IMR-90 (cell line): ENCODE results near the gene GNL3. TPM values are rescaled to one million over a fixed set of nuclear protein-coding genes. Genes with fewer than 3 reads are reported as not detected.

Experiments
- ATAC-seq: fragments of 200-7000 bp; cut with Tn5 transposase; 2 replicates; pipeline ENCODE4 v1.9.1; 2020; ENCODE audit warnings: low read depth, mild to moderate bottlenecking, moderate library complexity
- BruUV-seq: library from RNA; stranded (reverse); fragments of 400-500 nt; replicated peaks from 2 replicates; lab custom pipeline; 2021; lab: Mats Ljungman, UMichigan
- CTCF ChIA-PET: fragments of 300-600 bp; formaldehyde crosslinking; extraction: SDS; loops from one replicate; lab custom pipeline; 2021; ENCODE audit warnings: antibody characterized with exemption; lab: Yijun Ruan, JAX
- POLR2A ChIA-PET: fragments of 300-600 bp; sonication (Branson Sonifier 250); formaldehyde crosslinking; loops from one replicate; lab custom pipeline; 2022; ENCODE audit warnings: antibody characterized with exemption; ENCODE audit not compliant: unreplicated experiment; lab: Charles Lee
- DNase-seq: peaks from one replicate; pipeline ENCODE4 v3.0.0; 2013
- H2AFZ ChIP-seq: replicated peaks from 2 replicates; pipeline ENCODE3; 2013; ENCODE audit warnings: low read length, mild to moderate bottlenecking; ENCODE audit not compliant: poor library complexity
- H2AK5ac ChIP-seq: 2 replicates; pipeline ENCODE4 v1.6.1; 2013; ENCODE audit warnings: low read depth, low read length, inconsistent platforms
- H2AK9ac ChIP-seq: replicated peaks from 2 replicates; pipeline ENCODE3; 2013; ENCODE audit warnings: mild to moderate bottlenecking, low read depth, low read length, moderate library complexity; ENCODE audit not compliant: poor library complexity
- H2BK120ac ChIP-seq: 2 replicates; pipeline ENCODE4 v1.6.1; 2013; ENCODE audit warnings: low read depth, low read length, inconsistent platforms
- H2BK15ac ChIP-seq: 3 replicates; pipeline ENCODE4 v1.6.1; 2013; ENCODE audit warnings: low read depth, low read length, inconsistent platforms
- H2BK20ac ChIP-seq: 2 replicates; pipeline ENCODE4 v1.6.1; 2013; ENCODE audit warnings: low read depth, mild to moderate bottlenecking, inconsistent platforms, low read length, moderate library complexity
- H2BK5ac ChIP-seq: 2 replicates; pipeline ENCODE4 v1.6.1; 2013; ENCODE audit warnings: mild to moderate bottlenecking, low read depth, low read length, inconsistent platforms; ENCODE audit not compliant: poor library complexity, severe bottlenecking
- H3K14ac ChIP-seq: replicated peaks from 2 replicates; pipeline ENCODE4 v1.6.1; 2013; ENCODE audit warnings: low read depth, low read length, inconsistent platforms
- H3K18ac ChIP-seq: 2 replicates; pipeline ENCODE4 v1.6.1; 2013; ENCODE audit warnings: low read depth, low read length, control low read depth
- H3K23ac ChIP-seq: 2 replicates; pipeline ENCODE4 v1.6.1; 2013; ENCODE audit warnings: low read depth, low read length, inconsistent platforms
- H3K27ac ChIP-seq: 2 replicates; pipeline ENCODE4 v1.5.1; 2013; ENCODE audit warnings: mild to moderate bottlenecking, control low read depth, low read length; ENCODE audit not compliant: insufficient read depth
- H3K27me3 ChIP-seq: 2 replicates; pipeline ENCODE4 v1.6.1; 2013; ENCODE audit warnings: low read length; ENCODE audit not compliant: control insufficient read depth, insufficient read depth
- H3K36me3 ChIP-seq: 2 replicates; pipeline ENCODE4 v1.6.1; 2013; ENCODE audit warnings: low read length, mixed read lengths; ENCODE audit not compliant: control insufficient read depth, insufficient read depth
- H3K4ac ChIP-seq: 2 replicates; pipeline ENCODE4 v1.6.1; 2013; ENCODE audit warnings: low read depth, low read length, inconsistent platforms
- H3K4me1 ChIP-seq: 2 replicates; pipeline ENCODE4 v1.6.1; 2013; ENCODE audit warnings: low read length, mixed read lengths; ENCODE audit not compliant: control insufficient read depth, insufficient read depth
- H3K4me2 ChIP-seq: 2 replicates; pipeline ENCODE4 v1.6.1; 2013; ENCODE audit warnings: low read depth, mild to moderate bottlenecking, control low read depth, low read length, moderate library complexity
- H3K4me3 ChIP-seq: 2 replicates; pipeline ENCODE4 v1.5.1; 2013; ENCODE audit warnings: low read depth, mild to moderate bottlenecking, control low read depth, low read length, moderate library complexity; ENCODE audit not compliant: insufficient read depth
- H3K56ac ChIP-seq: 2 replicates; pipeline ENCODE4 v1.6.1; 2013; ENCODE audit warnings: low read length, inconsistent platforms; ENCODE audit not compliant: insufficient read depth; ENCODE audit errors: extremely low read depth
- H3K79me1 ChIP-seq, 2 experiments: 2 replicates each; pipeline ENCODE4 v1.6.1; 2013; ENCODE audit warnings: low read length in 2 of 2, inconsistent platforms in 1 of 2, low read depth in 1 of 2
- H3K9ac ChIP-seq: 2 replicates; pipeline ENCODE4 v1.6.1; 2013; ENCODE audit warnings: low read depth, low read length, control low read depth
- H3K9me1 ChIP-seq: 2 replicates; pipeline ENCODE4 v1.6.1; 2013; ENCODE audit warnings: low read length, inconsistent platforms; ENCODE audit not compliant: insufficient read depth
- H3K9me3 ChIP-seq: 2 replicates; pipeline ENCODE4 v1.6.1; 2013; ENCODE audit warnings: low read length; ENCODE audit not compliant: control insufficient read depth, insufficient read depth
- H4K20me1 ChIP-seq: 2 replicates; pipeline ENCODE4 v1.6.1; 2013; ENCODE audit warnings: low read length, inconsistent platforms; ENCODE audit not compliant: insufficient read depth
- H4K5ac ChIP-seq: 2 replicates; pipeline ENCODE4 v1.6.1; 2013; ENCODE audit warnings: mild to moderate bottlenecking, low read depth, low read length, control low read depth
- H4K8ac ChIP-seq, 2 experiments: 2 replicates each; pipeline ENCODE4 v1.6.1; 2013; ENCODE audit warnings: low read depth in 2 of 2, low read length in 2 of 2, control low read depth in 1 of 2, inconsistent platforms in 1 of 2
- H4K91ac ChIP-seq: 2 replicates; pipeline ENCODE4 v1.6.1; 2013; ENCODE audit warnings: low read depth, low read length, inconsistent platforms; ENCODE audit not compliant: insufficient read depth
- BHLHE40 ChIP-seq: fragments of 150-350 bp; IDR thresholded peaks from 2 replicates; pipeline ENCODE4 v1.6.1; 2016; ENCODE audit warnings: mild to moderate bottlenecking, low read depth, low read length
- MXI1 ChIP-seq: IDR thresholded peaks from 2 replicates; pipeline ENCODE4 v1.6.1; 2012; ENCODE audit warnings: low read depth, mild to moderate bottlenecking, low read length, moderate library complexity, borderline replicate concordance
- POLR2A ChIP-seq: IDR thresholded peaks from 2 replicates; pipeline ENCODE4 v1.6.1; 2012; ENCODE audit warnings: mild to moderate bottlenecking, low read depth, low read length
- RCOR1 ChIP-seq: IDR thresholded peaks from 2 replicates; pipeline ENCODE4 v1.6.1; 2012; ENCODE audit warnings: mild to moderate bottlenecking, low read length, improper control_type of control experiment; ENCODE audit not compliant: insufficient replicate concordance
- WGBS, 2 experiments: methylation state at CpG; one replicate each; pipeline versions ENCODE4 v1.1.5 to v1.1.7; 2013; ENCODE audit warnings: missing lambda C conversion rate in 2 of 2; ENCODE audit not compliant: insufficient read length in 1 of 2; ENCODE audit errors: extremely low coverage in 2 of 2; 5-methylcytosine and 5-hydroxymethylcytosine counted together
- dilution Hi-C: fragments of 300-500 bp; cut with HindIII; formaldehyde crosslinking; loops from one replicate; pipeline ENCODE4 v1.14.3; 2018; ENCODE audit warnings: low sequenced_read_pairs; ENCODE audit not compliant: unreplicated experiment
- in situ Hi-C: fragments of 300-500 bp; cut with MboI; formaldehyde crosslinking; loops from 3 replicates; pipeline ENCODE4 v1.14.3; 2019; ENCODE audit warnings: low sequenced_read_pairs, inconsistent platforms, mixed read lengths
- intact Hi-C: fragments of 100-400 bp; cut with micrococcal nuclease; formaldehyde crosslinking; loops from 2 replicates; pipeline ENCODE4 v1.10.0; 2022
- polyA plus RNA-seq, 3 experiments: library from polyadenylated mRNA; depleted of rRNA; stranded (reverse); fragments of >200 nt; gene quantifications; 2 replicates each; pipeline ENCODE4 v1.2.3, GENCODE V29; 2012; ENCODE audit warnings: low replicate concordance in 1 of 3
- total RNA-seq: library from RNA; depleted of rRNA; stranded (reverse); fragments of >200 nt; gene quantifications from 2 replicates; pipeline ENCODE4 v1.2.3, GENCODE V29; 2012

GNL3 gene
- total and polyA plus RNA-seq, 2 of the 4 experiments (the other 2 are of a cell fraction), result 66.0 to 90.4 TPM

DNA sequence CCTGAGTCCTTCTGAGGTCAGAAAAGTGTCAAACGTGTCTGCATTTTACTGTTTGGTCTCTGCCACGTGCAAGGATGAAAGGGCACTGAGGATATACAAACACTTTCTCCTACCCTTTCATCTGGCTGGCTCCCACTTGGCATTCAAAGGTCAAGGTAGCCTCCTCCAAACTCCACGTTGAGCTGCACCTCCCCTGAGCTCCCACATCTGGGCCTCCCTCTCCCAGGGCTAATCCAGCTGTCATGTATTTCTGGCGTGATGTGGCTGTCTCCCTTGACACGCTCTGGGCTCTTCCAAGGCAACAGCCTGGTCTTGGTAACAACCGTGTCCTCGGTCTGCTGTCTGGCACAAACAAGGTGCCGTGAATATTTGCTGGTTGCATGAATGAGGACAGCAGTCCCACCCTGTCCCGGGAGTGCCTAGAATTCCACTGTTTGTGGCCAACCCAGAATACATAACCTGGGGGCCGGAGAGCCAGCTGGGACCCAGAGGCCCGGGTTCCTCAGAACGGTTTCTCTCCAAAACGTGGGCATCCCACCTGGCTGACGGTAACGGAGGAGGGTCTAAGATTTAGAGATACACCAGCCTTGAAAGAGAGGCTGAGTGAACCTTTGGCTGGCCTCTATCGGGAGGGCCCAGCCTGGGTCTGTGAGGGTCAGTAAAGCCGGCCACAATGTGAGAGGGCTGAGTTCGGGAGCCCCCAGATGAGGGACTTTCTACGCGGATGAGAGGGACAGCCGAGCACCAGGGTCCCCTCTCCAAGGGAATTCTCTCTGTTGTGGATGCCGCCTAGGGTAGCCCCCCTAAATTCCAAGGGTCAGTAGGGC is 19.0 kb downstream of the GNL3 start:
- peaks cover 7% of the 10 kb centered on the region for H3K36me3 ChIP-seq
- H4K8ac ChIP-seq, result peak overlapping the region; percentile 87 to 92
- peak overlapping the region; percentile 51; the same call in 1 of the 2 replicates for H2BK120ac ChIP-seq
- peak overlapping the region; percentile 100 for H2AFZ ChIP-seq
- peak; percentile 52; the same call in 1 of the 2 replicates for TF ChIP-seq MXI1
- TF ChIP-seq POLR2A, result no peak
- peak; percentile 46; the same call in 1 of the 2 replicates for TF ChIP-seq BHLHE40
- no peak for TF ChIP-seq RCOR1
- H2AK5ac ChIP-seq, result peak overlapping the region; percentile 83
- peak overlapping the region; percentile 26 for H3K18ac ChIP-seq
- H3K9me1 ChIP-seq, result peaks cover 5% of the 10 kb centered on the region; the same call in 1 of the 2 replicates
- H2BK20ac ChIP-seq, result no peak overlapping the region
- H2BK15ac ChIP-seq, result no peak overlapping the region
- peak overlapping the region; percentile 97 for H3K4ac ChIP-seq
- peak; percentile 5 for ATAC-seq
- peak overlapping the region; percentile 96 for H4K91ac ChIP-seq
- peak overlapping the region; percentile 90 for H2BK5ac ChIP-seq
- peak overlapping the region; percentile 99 for H3K4me2 ChIP-seq
- peak overlapping the region; percentile 88 for H3K14ac ChIP-seq
- peak overlapping the region; percentile 89 for H3K56ac ChIP-seq
- peak overlapping the region; percentile 66 for H4K5ac ChIP-seq
- POLR2A ChIA-PET, result interaction anchor here (0.6 kb wide), 1 partner anchor 615 kb away, joined by 14 read pairs; no protein-coding TSS in a partner anchor
- peaks cover 24 to 65% of the 10 kb centered on the region in 2 experiments for H3K79me1 ChIP-seq
- intact Hi-C loops (no loop called here), in situ Hi-C loops (no loop called here), dilution Hi-C loops (no loop called here)
- H3K4me3 ChIP-seq, result peak overlapping the region; percentile 95
- peaks cover 12% of the 10 kb centered on the region; the same call in 1 of the 2 replicates for H4K20me1 ChIP-seq
- peak; percentile 33 for DNase-seq
- H3K9me3 ChIP-seq, result no peaks in the 10 kb centered on the region
- 2% methylated on average over 7 of the region's 22 CpGs; no CpG with 5 or more reads in 1 of the 2 experiments for WGBS, 2 experiments
- H3K23ac ChIP-seq, result peak overlapping the region; percentile 87
- H3K27ac ChIP-seq, result peak overlapping the region; percentile 91
- CTCF ChIA-PET, result no interaction called here
- BruUV-seq, result TSS peak; percentile 55
- H3K9ac ChIP-seq, result peak overlapping the region; percentile 80
- H3K4me1 ChIP-seq, result peaks cover 5% of the 10 kb centered on the region
- no peaks in the 10 kb centered on the region for H3K27me3 ChIP-seq
- H2AK9ac ChIP-seq, result peak overlapping the region; percentile 100
